Measurements from ENCODE around the gene AKAP6. TPM values are rescaled to one million over a fixed set of nuclear protein-coding genes. Genes with fewer than 3 reads are reported as not detected.
A peak's percentile ranks its signal among the peaks of the same experiment; 100 is the strongest.

Gene AKAP6
- total RNA-seq, 1 donor from 2014 or later, result 600 TPM

- peaks cover 17% of the 10 kb centered on the region for H3K9me3 Mint-ChIP-seq (ENCODE audit: unreplicated experiment)
- peaks cover 13% of the 10 kb centered on the region for H3K36me3 Mint-ChIP-seq (ENCODE audit: unreplicated experiment)
- peaks cover 4% of the 10 kb centered on the region for H3K27me3 Mint-ChIP-seq (ENCODE audit: unreplicated experiment)
- TF ChIP-seq CTCF (IDR thresholded peaks at IDR 0.05; ENCODE audit: partially characterized antibody, unreplicated experiment), result no peak
- H3K4me1 Mint-ChIP-seq (ENCODE audit: low read depth, unreplicated experiment), result peaks cover 33% of the 10 kb centered on the region
- H3K4me3 Mint-ChIP-seq (ENCODE audit: unreplicated experiment), result no peak overlapping the region
- H3K27ac Mint-ChIP-seq (ENCODE audit: unreplicated experiment), result no peak overlapping the region
- no peak for DNase-seq
Measured at GRCh38 chr14:32430326-32430725, 101.2 kb downstream of the AKAP6 start.

DNA sequence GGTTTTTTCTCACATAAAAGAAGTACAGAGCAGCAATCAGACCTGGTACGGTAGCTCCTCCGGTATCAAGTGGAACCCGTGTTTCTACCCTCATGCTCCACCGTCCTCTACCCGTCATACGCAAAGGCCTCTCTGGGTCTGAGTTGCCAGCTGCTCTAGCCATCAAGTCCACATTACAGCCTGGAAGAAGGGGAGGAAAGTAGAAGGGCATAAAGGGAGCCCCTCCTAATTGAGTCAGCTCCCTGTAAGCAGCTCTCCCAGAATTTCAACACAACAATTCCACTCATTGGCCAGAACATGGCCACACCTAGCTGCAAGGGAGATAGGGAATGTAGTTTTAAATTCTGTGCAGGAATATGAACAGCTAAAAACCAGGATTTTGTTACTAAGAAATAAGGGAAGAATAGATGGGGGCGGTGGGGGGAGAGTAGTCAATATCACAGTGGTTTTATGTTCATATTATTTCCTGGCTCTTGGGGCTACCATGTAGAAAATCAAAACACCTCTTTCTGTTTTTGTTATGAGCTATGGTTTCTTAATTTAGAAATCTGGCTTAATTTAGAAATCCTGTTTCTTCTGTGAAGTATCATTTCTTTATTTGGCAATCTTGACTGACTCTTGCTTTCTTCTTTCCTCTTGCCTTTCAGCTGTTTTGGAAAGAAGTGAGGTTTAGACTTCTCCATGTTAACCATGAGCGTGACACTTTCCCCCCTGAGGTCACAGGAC, 103.9 kb downstream of the AKAP6 start:
- Mint-ChIP-seq H3K27ac (ENCODE audit: unreplicated experiment) (peak overlapping the region; percentile 43), H3K9me3 (ENCODE audit: unreplicated experiment) (peaks cover 12% of the 10 kb centered on the region), H3K4me1 (ENCODE audit: low read depth, unreplicated experiment) (peaks cover 11% of the 10 kb centered on the region), H3K4me3 (ENCODE audit: unreplicated experiment) (no peak overlapping the region), H3K27me3 (ENCODE audit: unreplicated experiment) (peaks cover 6% of the 10 kb centered on the region), H3K36me3 (ENCODE audit: unreplicated experiment) (peaks cover 18% of the 10 kb centered on the region)
- TF ChIP-seq CTCF (IDR thresholded peaks at IDR 0.05; ENCODE audit: partially characterized antibody, unreplicated experiment), result no peak
- no peak for DNase-seq

DNA sequence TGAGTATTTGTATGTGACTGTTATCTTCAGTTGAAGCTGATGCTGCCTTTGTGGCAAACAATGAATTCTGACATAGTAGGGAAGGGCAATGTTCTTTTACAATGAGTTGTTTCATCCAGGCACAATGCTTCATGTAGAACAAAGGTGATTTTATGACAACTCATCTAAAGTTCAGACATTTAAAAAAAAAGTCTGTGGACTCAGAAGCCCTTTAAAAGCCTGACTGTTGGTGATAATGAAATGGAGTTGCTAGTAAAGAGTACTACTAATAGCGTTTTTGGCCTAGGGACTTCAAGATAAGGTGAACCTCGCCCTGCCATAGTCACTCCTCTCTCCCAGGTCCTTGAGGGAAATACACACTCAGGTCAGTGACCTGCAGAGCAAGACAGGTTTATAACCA, 105.1 kb downstream of the AKAP6 start:
- DNase-seq, result no peak
- peaks cover 5% of the 10 kb centered on the region for H3K4me1 Mint-ChIP-seq (ENCODE audit: low read depth, unreplicated experiment)
- peaks cover 20% of the 10 kb centered on the region for H3K36me3 Mint-ChIP-seq (ENCODE audit: unreplicated experiment)
- peaks cover 6% of the 10 kb centered on the region for H3K27me3 Mint-ChIP-seq (ENCODE audit: unreplicated experiment)
- no peak overlapping the region for H3K4me3 Mint-ChIP-seq (ENCODE audit: unreplicated experiment)
- no peak overlapping the region for H3K27ac Mint-ChIP-seq (ENCODE audit: unreplicated experiment)
- no peak for TF ChIP-seq CTCF (IDR thresholded peaks at IDR 0.05; ENCODE audit: partially characterized antibody, unreplicated experiment)
- peaks cover 14% of the 10 kb centered on the region for H3K9me3 Mint-ChIP-seq (ENCODE audit: unreplicated experiment)

- H3K4me1 Mint-ChIP-seq (ENCODE audit: low read depth, unreplicated experiment), result peaks cover 5% of the 10 kb centered on the region
- H3K27ac Mint-ChIP-seq (ENCODE audit: unreplicated experiment), result no peak overlapping the region
- peaks cover 27% of the 10 kb centered on the region for H3K36me3 Mint-ChIP-seq (ENCODE audit: unreplicated experiment)
- H3K4me3 Mint-ChIP-seq (ENCODE audit: unreplicated experiment), result no peak overlapping the region
- no peak for TF ChIP-seq CTCF (IDR thresholded peaks at IDR 0.05; ENCODE audit: partially characterized antibody, unreplicated experiment)
- H3K9me3 Mint-ChIP-seq (ENCODE audit: unreplicated experiment), result peaks cover 14% of the 10 kb centered on the region
- peaks cover 12% of the 10 kb centered on the region for H3K27me3 Mint-ChIP-seq (ENCODE audit: unreplicated experiment)
- no peak for DNase-seq
Measured at GRCh38 chr14:32434880-32435279, 105.8 kb downstream of the AKAP6 start.

GRCh38 chr14:32435411-32435810, 106.3 kb downstream of the AKAP6 start:
- Mint-ChIP-seq H3K4me1 (ENCODE audit: low read depth, unreplicated experiment) (peaks cover 5% of the 10 kb centered on the region), H3K27me3 (ENCODE audit: unreplicated experiment) (peaks cover 12% of the 10 kb centered on the region), H3K36me3 (ENCODE audit: unreplicated experiment) (peaks cover 29% of the 10 kb centered on the region), H3K4me3 (ENCODE audit: unreplicated experiment) (no peak overlapping the region), H3K9me3 (ENCODE audit: unreplicated experiment) (peaks cover 12% of the 10 kb centered on the region), H3K27ac (ENCODE audit: unreplicated experiment) (no peak overlapping the region)
- TF ChIP-seq CTCF (IDR thresholded peaks at IDR 0.05; ENCODE audit: partially characterized antibody, unreplicated experiment), result no peak
- no peak for DNase-seq

Data from glutamatergic neuron (in vitro differentiated cells).